HG02610 (cell line): ENCODE data around the gene ZBTB33.

Source experiments
- ATAC-seq: cut with Tn5 transposase; IDR thresholded peaks from one replicate; pipeline ENCODE4 v1.9.1; 2021; ENCODE audit warnings: mild to moderate bottlenecking, moderate library complexity; ENCODE audit not compliant: unreplicated experiment

The ZBTB33 gene

DNA sequence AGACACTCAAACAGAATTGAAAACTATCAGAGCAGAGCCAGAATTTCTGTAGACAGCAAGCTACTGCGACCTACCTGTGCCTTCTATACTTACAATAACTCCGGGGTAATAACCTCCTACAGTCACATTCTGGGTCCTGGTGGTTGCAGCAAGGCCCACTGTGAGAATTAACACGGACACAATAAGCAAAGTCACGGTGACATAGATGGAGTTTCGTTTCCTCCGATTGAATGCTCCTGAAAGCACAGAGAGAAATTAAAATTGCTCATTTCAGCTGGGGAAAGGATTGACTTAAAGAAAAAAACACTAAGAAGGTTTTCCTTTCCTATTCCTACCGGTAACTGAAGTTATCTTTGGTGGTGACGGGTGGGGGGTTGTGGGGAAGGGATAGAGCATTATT is 53.6 kb downstream of the ZBTB33 start:
- ATAC-seq, result no peak

DNA sequence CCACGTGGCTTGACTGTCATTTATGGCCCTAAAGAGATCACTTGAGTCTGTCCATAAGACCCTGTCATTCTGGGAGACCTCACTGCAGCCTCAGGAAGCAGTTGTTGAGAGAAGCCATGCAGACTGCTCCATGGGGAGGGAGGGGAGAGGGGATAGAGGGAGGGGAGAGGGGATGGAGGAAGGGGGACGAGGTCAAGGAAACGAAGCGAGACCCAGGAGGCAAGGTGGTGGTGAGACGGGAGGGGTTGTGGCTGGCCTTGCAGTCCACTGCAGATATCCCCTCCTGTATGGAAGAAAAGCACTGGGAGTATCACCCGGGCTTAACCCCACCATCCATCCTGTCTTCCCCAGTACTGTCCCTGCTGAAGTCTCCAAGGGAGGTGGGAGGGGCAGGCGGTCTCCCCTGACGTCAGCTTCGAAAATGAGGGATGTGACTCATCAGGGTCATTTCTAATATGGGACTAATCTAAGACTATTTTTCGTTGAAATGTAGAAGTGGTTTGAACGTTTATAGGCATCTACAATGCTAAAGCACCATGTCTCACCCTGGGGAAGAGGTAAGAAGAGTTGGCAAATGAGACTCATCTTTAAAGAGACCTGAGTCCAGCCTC is 55.0 kb downstream of the ZBTB33 start:
- no peak for ATAC-seq

DNA sequence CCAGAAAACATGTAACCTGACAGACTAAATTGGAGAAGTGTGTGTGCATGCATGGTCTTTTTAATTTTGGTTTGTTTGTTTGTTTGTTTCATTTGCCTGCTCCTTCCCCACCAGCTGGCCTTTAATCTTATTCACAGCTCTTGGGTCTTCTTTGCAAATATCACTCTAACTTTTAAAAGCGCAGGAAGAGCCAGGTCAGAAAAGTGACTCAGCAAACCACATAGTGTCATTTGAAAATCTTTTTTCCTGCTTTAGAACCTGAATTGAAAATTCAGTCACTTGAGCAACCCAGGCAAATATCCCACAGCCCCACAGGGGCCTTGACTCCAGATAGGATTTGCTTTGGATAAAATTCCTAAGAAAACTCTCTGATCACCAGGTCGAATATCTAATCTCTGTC is 56.0 kb downstream of the ZBTB33 start:
- ATAC-seq, result no peak
